GM19099 (cell line): ENCODE data around the gene PGBD5.

Experiments used
- POLR2A ChIP-seq: IDR thresholded peaks from 3 replicates; pipeline ENCODE4 v1.6.1; 2011; ENCODE audit warnings: low read depth; ENCODE audit not compliant: insufficient read length; ENCODE audit errors: extremely low read depth

The PGBD5 gene

GRCh38 chr1:230268371-230269170 is 157.6 kb downstream of the PGBD5 start:
- no peak for TF ChIP-seq POLR2A

GRCh38 chr1:230267338-230268065 is 158.6 kb downstream of the PGBD5 start:
- TF ChIP-seq POLR2A: no peak

- TF ChIP-seq POLR2A: no peak
These were observed 159.7 kb downstream of the PGBD5 start for GRCh38 chr1:230266456-230266855.

- TF ChIP-seq POLR2A: no peak
These were observed 160.7 kb downstream of the PGBD5 start for GRCh38 chr1:230265200-230266115.
